ENCODE data around the gene C19orf81.

C19orf81 gene

DNA sequence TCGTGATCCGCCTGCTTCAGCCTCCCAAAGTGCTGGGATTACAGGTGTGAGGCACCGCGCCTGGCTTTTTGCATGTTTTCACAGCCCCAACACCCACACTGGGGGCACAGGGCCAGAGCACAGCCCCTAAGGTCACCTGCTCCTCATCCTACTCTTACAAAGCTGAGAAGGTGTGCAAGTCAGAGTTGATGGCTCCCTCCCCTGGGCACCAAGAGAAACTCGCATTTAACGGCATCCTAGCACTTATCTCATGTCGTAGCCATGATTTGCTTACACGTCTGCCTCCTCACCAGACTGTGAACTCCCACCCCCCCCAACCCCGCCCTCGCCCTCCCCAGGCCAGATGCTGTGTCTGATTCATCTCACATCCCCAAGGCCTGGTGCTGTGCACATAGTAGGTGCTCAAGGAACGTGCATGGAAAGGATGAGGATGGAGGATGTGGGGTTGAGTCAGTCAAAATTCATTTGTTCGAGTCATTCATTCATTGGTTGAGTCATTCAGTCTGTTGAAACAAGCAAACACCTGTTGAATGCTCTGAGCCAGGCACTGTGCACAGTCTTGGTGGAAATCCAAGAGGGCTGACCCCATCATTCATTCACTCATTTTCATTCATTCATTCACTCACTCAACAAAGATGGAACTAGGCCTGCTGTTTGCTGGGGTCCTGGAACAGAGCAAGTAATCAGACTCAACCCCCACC is 59.1 kb downstream of the C19orf81 start:
- in situ Hi-C loops (cut with MboI; ENCODE audit: low sequenced_read_pairs), result no loop called here

All from HL-60/S4 treated with phorbol 12-myristate 13-acetate at 8.2 ng/mL for 4 days and 3 days (cell line).